NOMO-1 treated with DMSO at 0.1 percent for 48 hours (cell line): ENCODE results near the gene RPIA.
"Not testable (repeated sequence)": the region's sequence is repeated elsewhere in the genome, so short reads cannot be mapped to it uniquely, and the experiment has no call there.

Experiments used
- DNase-seq: peaks from one replicate; lab custom pipeline; 2025; ENCODE audit not compliant: unreplicated experiment; lab: John Stamatoyannopoulos, UW

RPIA gene

GRCh38 chr2:88733155-88733902 is 41.9 kb downstream of the RPIA start:
- DNase-seq: no peak

GRCh38 chr2:88735133-88735532 is 43.7 kb downstream of the RPIA start:
- DNase-seq: no peak

- DNase-seq: no peak
Observed at GRCh38 chr2:88735853-88736252, 44.4 kb downstream of the RPIA start.

GRCh38 chr2:88736437-88736836 is 45.0 kb downstream of the RPIA start:
- DNase-seq: no peak

- DNase-seq: no peak
Observed at GRCh38 chr2:88737385-88737784, 45.9 kb downstream of the RPIA start.

GRCh38 chr2:88738271-88738670 is 46.8 kb downstream of the RPIA start:
- no peak for DNase-seq

GRCh38 chr2:88739985-88740600 is 48.6 kb downstream of the RPIA start:
- DNase-seq: peak; percentile 44

- no peak for DNase-seq
Observed at GRCh38 chr2:88746929-88747490, 55.5 kb downstream of the RPIA start.

GRCh38 chr2:88747990-88748389 is 56.5 kb downstream of the RPIA start:
- DNase-seq: no peak

- DNase-seq: no peak
Observed at GRCh38 chr2:88751768-88752167, 60.3 kb downstream of the RPIA start.

GRCh38 chr2:88753833-88754584 is 62.5 kb downstream of the RPIA start:
- DNase-seq: no peak

- no peak for DNase-seq
Observed at GRCh38 chr2:88754585-88755320, 63.3 kb downstream of the RPIA start.

GRCh38 chr2:88755836-88756235 is 64.4 kb downstream of the RPIA start:
- DNase-seq: no peak

GRCh38 chr2:88757025-88757424 is 65.6 kb downstream of the RPIA start:
- no peak for DNase-seq

GRCh38 chr2:88758702-88759101 is 67.2 kb downstream of the RPIA start:
- DNase-seq: not testable (repeated sequence)

GRCh38 chr2:88760819-88761598 is 69.5 kb downstream of the RPIA start:
- no peak for DNase-seq

- DNase-seq: no peak
Observed at GRCh38 chr2:88764141-88764849, 72.8 kb downstream of the RPIA start.

- DNase-seq: no peak
Observed at GRCh38 chr2:88764850-88765153, 73.3 kb downstream of the RPIA start.

GRCh38 chr2:88765154-88765888 is 73.8 kb downstream of the RPIA start:
- no peak for DNase-seq
